Fibroblast of villous mesenchyme (primary cell): ENCODE data around the gene SPECC1. TPM values are rescaled to one million over a fixed set of nuclear protein-coding genes. Genes with fewer than 3 reads are reported as not detected.

Source experiments
- DNase-seq: peaks from one replicate; pipeline ENCODE4 v3.0.0-alpha.2; 2010; ENCODE audit warnings: low read depth
- H3K4me3 ChIP-seq: 2 replicates; pipeline ENCODE4 v1.5.1; 2011; ENCODE audit warnings: low read depth, mild to moderate bottlenecking, low read length
- total RNA-seq: library from RNA; depleted of rRNA; stranded (reverse); fragments of >200 nt; gene quantifications from 2 replicates; pipeline ENCODE4 v1.2.3, GENCODE V29; 2012
- TF ChIP-seq, protein P1 (sequence below): IDR thresholded peaks from 2 replicates; pipeline ENCODE4 v1.5.1; 2012; ENCODE audit warnings: low read depth, mild to moderate bottlenecking, low read length; ENCODE audit not compliant: insufficient read depth

Gene SPECC1
- total RNA-seq, 1 donor: 148 TPM

DNA sequence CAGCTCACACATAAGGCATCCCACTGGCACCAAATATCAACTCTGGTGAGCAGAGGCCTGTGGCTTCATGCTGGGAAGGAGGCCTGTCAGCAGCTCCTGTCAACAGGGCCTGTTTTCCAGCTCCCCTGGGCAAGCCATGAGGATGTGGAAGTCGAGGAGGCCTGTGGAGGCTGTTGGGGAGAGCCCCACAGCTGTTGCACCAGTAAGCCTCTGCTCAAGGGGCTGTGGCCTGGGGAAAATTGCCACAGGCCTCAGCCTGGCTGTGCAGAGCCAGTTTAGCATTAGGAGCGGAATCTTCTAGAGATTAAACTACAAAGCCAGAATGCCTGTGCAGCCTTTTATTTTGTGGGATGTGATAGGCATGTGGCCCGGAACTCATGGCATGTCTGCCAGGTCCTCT, 202.1 kb downstream of the SPECC1 start:
- H3K4me3 ChIP-seq: no peak overlapping the region
- TF ChIP-seq, protein P1, sequence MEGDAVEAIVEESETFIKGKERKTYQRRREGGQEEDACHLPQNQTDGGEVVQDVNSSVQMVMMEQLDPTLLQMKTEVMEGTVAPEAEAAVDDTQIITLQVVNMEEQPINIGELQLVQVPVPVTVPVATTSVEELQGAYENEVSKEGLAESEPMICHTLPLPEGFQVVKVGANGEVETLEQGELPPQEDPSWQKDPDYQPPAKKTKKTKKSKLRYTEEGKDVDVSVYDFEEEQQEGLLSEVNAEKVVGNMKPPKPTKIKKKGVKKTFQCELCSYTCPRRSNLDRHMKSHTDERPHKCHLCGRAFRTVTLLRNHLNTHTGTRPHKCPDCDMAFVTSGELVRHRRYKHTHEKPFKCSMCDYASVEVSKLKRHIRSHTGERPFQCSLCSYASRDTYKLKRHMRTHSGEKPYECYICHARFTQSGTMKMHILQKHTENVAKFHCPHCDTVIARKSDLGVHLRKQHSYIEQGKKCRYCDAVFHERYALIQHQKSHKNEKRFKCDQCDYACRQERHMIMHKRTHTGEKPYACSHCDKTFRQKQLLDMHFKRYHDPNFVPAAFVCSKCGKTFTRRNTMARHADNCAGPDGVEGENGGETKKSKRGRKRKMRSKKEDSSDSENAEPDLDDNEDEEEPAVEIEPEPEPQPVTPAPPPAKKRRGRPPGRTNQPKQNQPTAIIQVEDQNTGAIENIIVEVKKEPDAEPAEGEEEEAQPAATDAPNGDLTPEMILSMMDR: no peak
- DNase-seq: no peak

DNA sequence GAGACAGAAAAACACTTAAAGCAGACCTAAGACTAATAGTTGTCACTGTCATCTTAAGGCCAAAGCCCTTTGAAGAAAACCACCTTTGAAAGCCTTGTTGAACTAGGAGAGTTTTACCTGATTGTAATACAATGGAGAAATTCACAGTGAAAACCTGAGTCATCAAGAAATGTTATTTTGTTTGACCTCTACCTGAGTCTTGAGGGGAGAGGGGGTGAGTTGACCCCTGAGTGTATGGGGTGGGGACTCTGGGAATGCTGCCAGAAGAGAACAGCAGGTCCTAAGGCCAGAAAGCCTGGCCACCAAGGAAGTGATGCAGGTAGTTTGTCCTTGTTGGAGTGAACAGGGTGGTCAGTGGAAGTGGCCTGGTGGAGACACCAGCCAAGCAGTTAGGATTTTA, 204.3 kb downstream of the SPECC1 start:
- TF ChIP-seq, protein P1: no peak
- no peak for DNase-seq
- H3K4me3 ChIP-seq: no peak overlapping the region

DNA sequence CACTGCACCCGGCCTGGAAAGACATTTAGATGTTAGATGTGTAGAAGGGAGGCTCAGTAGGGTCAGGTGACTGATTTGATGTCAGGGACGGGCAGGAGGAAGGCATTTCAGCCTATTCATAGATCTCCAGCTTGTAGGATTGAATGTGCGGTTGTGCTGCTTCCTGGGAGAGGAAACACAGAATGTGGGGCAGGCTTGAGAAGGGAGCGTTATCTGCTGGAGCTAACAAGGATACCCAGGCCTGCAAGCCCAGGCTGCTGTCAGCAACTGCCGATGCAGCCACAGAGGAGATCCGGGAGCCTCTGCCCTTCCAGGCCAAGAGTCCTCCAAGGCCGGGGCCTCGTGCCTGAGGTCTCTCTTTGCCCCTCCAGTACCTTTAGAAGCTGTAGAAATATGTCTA, 205.6 kb downstream of the SPECC1 start:
- DNase-seq: no peak
- TF ChIP-seq, protein P1: no peak
- no peak overlapping the region for H3K4me3 ChIP-seq

DNA sequence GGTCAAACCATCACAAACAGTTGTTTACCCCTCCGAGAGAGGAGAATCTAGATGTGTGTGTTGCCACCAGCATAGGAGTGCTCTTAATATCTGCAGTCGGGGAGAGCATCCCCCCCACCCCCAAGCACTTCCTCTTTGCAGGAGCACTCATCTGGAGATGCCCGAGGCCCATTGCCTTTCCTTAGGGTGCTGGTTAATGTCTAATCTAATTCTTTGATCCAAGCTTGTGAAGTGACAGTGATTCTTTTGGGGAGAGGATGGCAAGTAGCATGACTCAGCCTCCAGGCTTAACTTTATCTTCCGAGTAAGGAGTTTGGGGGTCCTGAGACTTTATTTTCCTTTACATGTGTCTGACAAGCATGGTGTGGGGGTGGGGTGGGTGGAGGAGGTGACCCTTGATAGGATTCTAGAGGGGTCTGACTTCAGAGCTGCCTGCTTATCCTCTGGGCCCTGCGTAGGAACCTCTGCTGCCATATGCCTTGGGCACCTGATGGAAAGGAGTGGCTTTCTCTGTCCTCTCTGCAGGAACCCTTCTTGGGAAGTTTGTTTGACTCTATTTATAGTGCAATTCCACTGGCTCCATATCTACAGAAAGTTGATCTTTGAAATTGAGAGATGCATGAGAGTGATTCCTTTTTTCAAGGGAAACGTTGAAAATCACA, 207.1 kb downstream of the SPECC1 start:
- TF ChIP-seq, protein P1: no peak
- DNase-seq: no peak

DNA sequence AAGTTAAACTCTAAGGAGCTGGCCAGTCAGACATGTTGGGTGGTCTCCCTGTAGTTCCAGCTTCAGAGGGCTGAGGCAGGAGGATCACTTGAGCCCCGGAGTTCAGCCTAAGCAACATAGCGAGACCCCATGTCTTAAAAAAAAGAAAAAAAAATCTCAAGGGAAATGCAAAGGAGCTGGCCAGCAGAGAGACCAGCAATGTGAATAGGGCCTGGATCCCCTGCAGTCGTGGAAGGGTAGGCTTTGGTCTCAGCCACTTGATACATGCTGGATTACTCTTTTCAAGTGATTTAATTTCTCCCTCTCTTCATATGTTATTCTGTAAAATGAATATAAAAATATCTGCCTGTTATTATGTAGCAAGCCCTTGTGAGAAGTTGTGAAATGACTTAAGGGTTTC, 207.7 kb downstream of the SPECC1 start:
- H3K4me3 ChIP-seq: no peak overlapping the region
- TF ChIP-seq, protein P1: no peak
- DNase-seq: no peak

More for the DNA sequence above, 207.1 kb downstream of the SPECC1 start:
- no peak overlapping the region for H3K4me3 ChIP-seq

DNA sequence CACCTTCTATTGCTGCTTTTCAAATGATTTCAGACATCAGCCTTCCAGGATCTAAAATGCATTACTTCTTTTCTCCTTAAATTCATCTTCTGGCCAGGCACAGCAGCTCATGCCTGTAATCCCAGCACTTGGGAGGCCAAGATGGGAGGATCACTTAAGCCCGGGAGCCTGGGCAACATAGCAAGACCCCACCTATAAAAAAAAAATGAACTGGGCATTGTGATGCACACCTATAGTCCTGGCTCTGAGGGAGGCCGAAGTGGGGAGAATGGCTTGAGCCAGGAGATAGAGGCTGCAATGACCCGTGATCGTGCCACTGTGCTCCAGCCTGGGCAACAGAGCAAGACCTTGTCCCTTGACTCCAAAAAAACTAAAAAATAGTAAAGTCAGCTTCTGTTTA, 208.5 kb downstream of the SPECC1 start:
- no peak for DNase-seq
- TF ChIP-seq, protein P1: no peak
- H3K4me3 ChIP-seq: no peak overlapping the region

DNA sequence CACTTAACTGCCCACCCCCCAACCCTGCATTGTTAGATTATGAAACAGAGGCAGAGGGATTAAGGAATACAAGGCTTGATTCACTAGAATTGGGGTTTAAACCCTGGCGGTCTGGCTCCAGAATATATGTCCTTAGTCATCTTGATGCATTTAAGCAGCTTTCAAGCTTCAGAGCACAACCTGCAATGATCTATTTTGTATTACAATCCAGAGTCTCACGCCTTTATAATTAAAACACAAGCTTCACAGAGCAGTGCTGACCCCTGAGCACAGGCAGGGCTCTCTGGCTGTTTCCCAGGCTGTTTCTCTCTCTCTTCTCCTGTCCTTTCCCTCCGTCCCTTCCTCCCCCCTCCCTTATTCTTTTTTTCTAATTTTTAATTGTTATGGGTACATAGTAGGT, 209.1 kb downstream of the SPECC1 start:
- no peak for DNase-seq
- H3K4me3 ChIP-seq: no peak overlapping the region
- TF ChIP-seq, protein P1: no peak
